Upper lobe of left lung (tissue), 6 donors: Measurements from ENCODE around the gene CABYR. TPM values are rescaled to one million over a fixed set of nuclear protein-coding genes. Genes with fewer than 3 reads are reported as not detected.

ENCODE experiments used
- ATAC-seq, 2 donors: fragments of 200-7000 bp; cut with Tn5 transposase; one replicate each; pipeline ENCODE4 v1.9.1; 2022; ENCODE audit warnings: mild to moderate bottlenecking in 2 of 2, moderate library complexity in 2 of 2; ENCODE audit not compliant: low FRiP score in 2 of 2
- DNase-seq, 2 donors: peaks; one replicate each; pipeline ENCODE4 v3.0.0-alpha.2; 2019 to 2020
- H3K27ac ChIP-seq, 4 donors: fragments of 200-600 bp; sonication (generic); one replicate each; pipeline ENCODE4 v1.5.1; 2016 to 2019
- H3K27me3 ChIP-seq, 4 donors: fragments of 200-600 bp; sonication (generic); one replicate each; pipeline ENCODE4 v1.5.1; 2017 to 2019
- H3K36me3 ChIP-seq, 4 donors: fragments of 200-600 bp; sonication (generic); one replicate each; pipeline ENCODE4 v1.5.1; 2016 to 2019
- H3K4me1 ChIP-seq, 4 donors: fragments of 200-600 bp; sonication (generic); one replicate each; pipeline ENCODE4 v1.5.1; 2018 to 2019
- H3K4me3 ChIP-seq, 4 donors: fragments of 200-600 bp; sonication (generic); one replicate each; pipeline ENCODE4 v1.5.1; 2017 to 2019; ENCODE audit warnings: mild to moderate bottlenecking in 2 of 4, moderate library complexity in 1 of 4
- H3K9me3 ChIP-seq, 4 donors: fragments of 200-600 bp; sonication (generic); one replicate each; pipeline ENCODE4 v1.5.1; 2018 to 2019
- EP300 ChIP-seq, 4 donors: sonication (generic); formaldehyde crosslinking; IDR thresholded peaks; one replicate each; pipeline ENCODE4 v1.5.1; 2017; ENCODE audit warnings: antibody characterized with exemption in 4 of 4, control low read depth in 2 of 4
- POLR2A ChIP-seq, 4 donors: fragments of 450-650 bp; IDR thresholded peaks; one replicate each; pipeline ENCODE4 v1.5.1; 2016 to 2017; ENCODE audit warnings: antibody characterized with exemption in 4 of 4, mild to moderate bottlenecking in 2 of 4
- POLR2AphosphoS5 ChIP-seq, 2 donors: sonication (generic); formaldehyde crosslinking; IDR thresholded peaks; one replicate each; pipeline ENCODE4 v1.5.1; 2017; ENCODE audit warnings: antibody characterized with exemption in 2 of 2
- WGBS, 2 donors: methylation state at CpG; one replicate each; pipeline ENCODE4 v1.1.5; 2017 to 2018; 5-methylcytosine and 5-hydroxymethylcytosine counted together
- small RNA-seq, 4 donors: library from RNA; depleted of rRNA; stranded (forward); fragments of <200 nt; gene quantifications; one replicate each; pipeline ENCODE3, GENCODE V24; 2016
- total RNA-seq, 6 donors: library from RNA; depleted of rRNA in 4 of 6; stranded (reverse); fragments of >200 nt in 4 of 6; gene quantifications; one replicate each; pipeline versions ENCODE4 v1.1.0 to v1.2.1, GENCODE V29; 2016 to 2021
- TF ChIP-seq, protein P1 (sequence below), 6 experiments: fragments of 450-650 bp in 4 of 6; fragments of 200-600 bp in 2 of 6; sonication (generic) in 2 of 6; IDR thresholded peaks; one replicate each; pipeline ENCODE4 v1.5.1; 2016 to 2019; ENCODE audit warnings: antibody characterized with exemption in 6 of 6
- donor health status: DM: no; HTN: no; CAD: no; lungs with moderate emphysema.
- donor health status: DM: no; HTN: yes; CAD: no; lungs with severe emphysema.

Gene CABYR
- total RNA-seq, 6 donors from 2014 or later = 0.51 to 3.1 (median 2.1) TPM; not detected in 2

DNA sequence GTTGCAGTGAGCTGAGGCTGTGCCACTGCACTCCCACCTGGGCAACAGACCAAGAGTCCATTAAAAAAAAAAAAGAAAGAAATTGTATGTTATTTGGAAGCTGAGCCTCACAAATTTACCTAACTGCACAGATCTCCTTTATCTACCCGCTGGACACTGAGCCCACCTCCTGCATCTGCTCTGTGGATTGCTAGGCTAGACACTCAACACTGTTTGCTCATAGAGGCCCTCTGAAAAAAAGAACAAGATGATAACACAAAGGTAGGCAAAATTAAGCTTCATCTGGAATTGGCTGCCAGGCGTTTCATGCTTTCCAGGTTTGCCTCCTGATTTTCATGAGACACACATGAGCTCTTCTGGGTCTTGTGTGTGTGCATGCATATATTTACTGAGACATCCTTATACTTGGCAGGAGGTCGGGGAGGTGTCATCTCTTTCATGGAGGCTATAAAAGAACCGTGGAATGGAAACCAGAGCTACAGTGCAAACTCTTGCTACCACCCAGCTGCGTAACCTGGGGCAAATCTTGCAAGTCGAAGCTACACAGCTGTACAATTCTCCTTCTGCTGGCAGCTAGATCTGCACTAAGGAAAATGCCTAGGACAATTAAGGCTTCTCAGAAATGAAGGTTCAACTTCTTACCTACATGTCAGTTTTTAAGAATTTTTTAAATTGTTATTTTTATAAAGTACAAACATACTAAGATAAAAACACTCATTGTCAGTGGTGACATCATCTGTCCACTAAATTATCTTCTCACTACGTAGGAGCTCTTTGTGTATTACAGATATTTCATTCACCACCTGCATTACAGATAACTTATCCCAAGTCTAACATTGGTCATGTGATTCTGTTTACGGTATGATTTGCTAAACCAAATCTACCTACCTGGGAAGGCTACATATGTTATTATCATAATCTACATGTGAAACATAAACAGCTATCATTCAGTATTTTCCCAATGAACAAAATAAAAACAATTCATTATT is 63.1 kb downstream of the CABYR start:
- H3K4me3 ChIP-seq = no peak overlapping the region
- TF ChIP-seq POLR2AphosphoS5 (IDR thresholded peaks at IDR 0.05) (no peak), EP300 (IDR thresholded peaks at IDR 0.05) (no peak), POLR2A (IDR thresholded peaks at IDR 0.05) (no peak)
- TF ChIP-seq, protein P1, sequence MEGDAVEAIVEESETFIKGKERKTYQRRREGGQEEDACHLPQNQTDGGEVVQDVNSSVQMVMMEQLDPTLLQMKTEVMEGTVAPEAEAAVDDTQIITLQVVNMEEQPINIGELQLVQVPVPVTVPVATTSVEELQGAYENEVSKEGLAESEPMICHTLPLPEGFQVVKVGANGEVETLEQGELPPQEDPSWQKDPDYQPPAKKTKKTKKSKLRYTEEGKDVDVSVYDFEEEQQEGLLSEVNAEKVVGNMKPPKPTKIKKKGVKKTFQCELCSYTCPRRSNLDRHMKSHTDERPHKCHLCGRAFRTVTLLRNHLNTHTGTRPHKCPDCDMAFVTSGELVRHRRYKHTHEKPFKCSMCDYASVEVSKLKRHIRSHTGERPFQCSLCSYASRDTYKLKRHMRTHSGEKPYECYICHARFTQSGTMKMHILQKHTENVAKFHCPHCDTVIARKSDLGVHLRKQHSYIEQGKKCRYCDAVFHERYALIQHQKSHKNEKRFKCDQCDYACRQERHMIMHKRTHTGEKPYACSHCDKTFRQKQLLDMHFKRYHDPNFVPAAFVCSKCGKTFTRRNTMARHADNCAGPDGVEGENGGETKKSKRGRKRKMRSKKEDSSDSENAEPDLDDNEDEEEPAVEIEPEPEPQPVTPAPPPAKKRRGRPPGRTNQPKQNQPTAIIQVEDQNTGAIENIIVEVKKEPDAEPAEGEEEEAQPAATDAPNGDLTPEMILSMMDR (IDR thresholded peaks at IDR 0.05) = no peak
- WGBS, 2 donors = 90 to 91% methylated on average over 8 of the region's 8 CpGs

GRCh38 chr18:24204904-24205303 is 66.0 kb downstream of the CABYR start:
- Histone ChIP-seq H3K36me3 (no peaks in the 10 kb centered on the region), H3K9me3 (no peaks in the 10 kb centered on the region), H3K27me3 (no peaks in the 10 kb centered on the region), H3K4me3 (no peak overlapping the region), H3K27ac (no peak overlapping the region), H3K4me1 (no peaks in the 10 kb centered on the region)
- WGBS, 2 donors = 87 to 95% methylated on average over 3 of the region's 3 CpGs
- TF ChIP-seq POLR2A (IDR thresholded peaks at IDR 0.05) = no peak
- TF ChIP-seq EP300 (IDR thresholded peaks at IDR 0.05) = no peak
- TF ChIP-seq, protein P1 (IDR thresholded peaks at IDR 0.05) = no peak
- no peak for TF ChIP-seq POLR2AphosphoS5 (IDR thresholded peaks at IDR 0.05)
- no peak for DNase-seq
- no peak for ATAC-seq

More for the DNA sequence above, 63.1 kb downstream of the CABYR start:
- no peaks in the 10 kb centered on the region for H3K4me1 ChIP-seq
- H3K9me3 ChIP-seq = no peaks in the 10 kb centered on the region
- H3K27me3 ChIP-seq = no peaks in the 10 kb centered on the region
- no peaks in the 10 kb centered on the region for H3K36me3 ChIP-seq
- no peak overlapping the region for H3K27ac ChIP-seq
- ATAC-seq = no peak
- DNase-seq = no peak

GRCh38 chr18:24208270-24209035 is 69.6 kb downstream of the CABYR start:
- Histone ChIP-seq H3K4me3 (no peak overlapping the region), H3K4me1 (no peaks in the 10 kb centered on the region), H3K36me3 (no peaks in the 10 kb centered on the region), H3K27me3 (no peaks in the 10 kb centered on the region), H3K27ac (no peak overlapping the region), H3K9me3 (no peaks in the 10 kb centered on the region)
- ATAC-seq = no peak
- WGBS, 2 donors = 47% methylated on average over 2 of the region's 2 CpGs
- DNase-seq = no peak
- TF ChIP-seq POLR2A (IDR thresholded peaks at IDR 0.05) = no peak
- TF ChIP-seq, protein P1 (IDR thresholded peaks at IDR 0.05) = no peak
- TF ChIP-seq POLR2AphosphoS5 (IDR thresholded peaks at IDR 0.05) = no peak
- no peak for TF ChIP-seq EP300 (IDR thresholded peaks at IDR 0.05)

DNA sequence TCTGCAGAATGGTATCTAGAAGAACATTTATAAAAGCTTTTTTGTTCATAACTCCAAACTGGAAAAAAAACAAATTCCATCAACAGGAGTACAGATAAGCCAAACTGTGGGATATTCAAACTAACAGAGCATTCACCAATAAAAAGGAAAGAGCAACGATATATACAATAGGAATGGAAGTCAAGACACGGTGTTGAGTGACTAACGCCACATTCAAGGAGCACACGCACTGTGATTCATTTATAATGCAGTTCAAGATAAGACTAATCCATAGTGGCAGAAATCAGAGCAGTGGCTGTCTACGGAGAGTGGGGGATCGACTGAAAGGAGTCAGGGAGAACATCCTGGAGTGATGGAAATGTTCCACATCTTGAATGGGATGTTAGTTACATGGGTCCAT is 70.7 kb downstream of the CABYR start:
- no peaks in the 10 kb centered on the region for H3K27me3 ChIP-seq
- H3K36me3 ChIP-seq = no peaks in the 10 kb centered on the region
- no peak for DNase-seq
- H3K9me3 ChIP-seq = no peaks in the 10 kb centered on the region
- H3K4me1 ChIP-seq = peaks cover 0 to 8% (median 6%) of the 10 kb centered on the region in 4 donors
- TF ChIP-seq POLR2AphosphoS5 (IDR thresholded peaks at IDR 0.05) = no peak
- no peak overlapping the region for H3K4me3 ChIP-seq
- WGBS, 2 donors = 86 to 96% methylated on average over 6 of the region's 6 CpGs
- H3K27ac ChIP-seq = no peak overlapping the region
- ATAC-seq = no peak

Small RNA genes lying within 50 kb of the gene (small RNA-seq; reads per million reads assigned to genes)
- gene RF00017 (0 reads per million in 4 donors), gene RNA5SP452 (0.14 to 1.4 (median 0.25) reads per million in 4 donors), gene RNU5A-6P (0 reads per million in 4 donors)

Other genes with a start within 250 kb of the CABYR start
- gene TTC39C, start 124.3 kb upstream of the CABYR start, total RNA-seq = 10 to 100 TPM; 12.8 to 31.5 (median 19.5) TPM